ENCODE data around the gene LGALS4.

The LGALS4 gene

GRCh38 chr19:38849860-38850435 lies 37.2 kb upstream of the LGALS4 start, which contains the start of gene HNRNPL:
TSS of gene HNRNPL (minus strand) at chr19:38849986. CDS start at chr19:38849966, 20 bp downstream.
- Histone ChIP-seq H3K27me3 (ENCODE audit: control insufficient read depth in 1 of 2, insufficient read depth in 1 of 2, low read length in 2 of 2) (no peaks in the 10 kb centered on the region), H3K18ac (ENCODE audit: low read depth in 1 of 2, low read length in 2 of 2) (peak within 1 kb of the TSS; percentile 100), H3K4me3 (ENCODE audit: insufficient read depth in 1 of 2, low read depth in 1 of 2, low read length in 2 of 2) (peak within 1 kb of the TSS; percentile 86 to 99), H3K9ac (ENCODE audit: low read length) (peak within 1 kb of the TSS; percentile 92), H3K4me1 (ENCODE audit: control insufficient read depth, insufficient read depth, low read depth, low read length) (peaks cover 27% of the 10 kb centered on the region), H3K23ac (ENCODE audit: low read length in 2 of 2) (peak within 1 kb of the TSS; percentile 97 to 100), H2AK5ac (ENCODE audit: low read length, severe bottlenecking) (peak within 1 kb of the TSS; percentile 73), H4K91ac (ENCODE audit: low read length) (peak within 1 kb of the TSS; percentile 100), H2BK12ac (ENCODE audit: low read length in 2 of 2) (peak within 1 kb of the TSS; percentile 59 to 98), H2AFZ (ENCODE audit: low read depth, low read length) (no peak within 1 kb of the TSS), H3K36me3 (ENCODE audit: control insufficient read depth in 1 of 2, insufficient read depth in 2 of 2, low read depth in 1 of 2, low read length in 2 of 2) (peaks cover 27 to 33% of the 10 kb centered on the region in 2 experiments), H2BK120ac (ENCODE audit: low read depth, low read length) (peak within 1 kb of the TSS; percentile 100), H3K79me1 (replicated peaks; ENCODE audit: low read length, poor library complexity, severe bottlenecking) (peaks cover 1% of the 10 kb centered on the region), H3K4ac (ENCODE audit: low read depth in 1 of 2, low read length in 2 of 2) (peak within 1 kb of the TSS; percentile 100), H2BK5ac (ENCODE audit: low read depth, low read length, poor library complexity, severe bottlenecking) (peak within 1 kb of the TSS; percentile 98), H4K8ac (ENCODE audit: low read length) (peak within 1 kb of the TSS; percentile 100), H3K27ac (ENCODE audit: low read length, poor library complexity, severe bottlenecking) (peak within 1 kb of the TSS; percentile 92), H3K9me3 (ENCODE audit: control insufficient read depth, low read length) (no peaks in the 10 kb centered on the region), H3K4me2 (ENCODE audit: low read length, poor library complexity, severe bottlenecking) (peak within 1 kb of the TSS; percentile 90), H3K14ac (ENCODE audit: low read length in 2 of 2) (peak within 1 kb of the TSS; percentile 87 to 99), H2BK15ac (ENCODE audit: low read depth, poor library complexity, severe bottlenecking) (peak within 1 kb of the TSS; percentile 92)
- peak; percentile 100 for DNase-seq
- WGBS = under 1% methylated on average over 50 of the region's 50 CpGs

GRCh38 chr19:38849147-38849859 lies 36.6 kb upstream of the LGALS4 start:
- H2AK5ac ChIP-seq (ENCODE audit: low read length, severe bottlenecking) = no peak overlapping the region
- H2BK15ac ChIP-seq (ENCODE audit: low read depth, poor library complexity, severe bottlenecking) = peak overlapping the region; percentile 92
- H3K36me3 ChIP-seq (ENCODE audit: control insufficient read depth in 1 of 2, insufficient read depth in 2 of 2, low read depth in 1 of 2, low read length in 2 of 2) = peaks cover 34 to 39% of the 10 kb centered on the region in 2 experiments
- peak overlapping the region; percentile 92 for H3K9ac ChIP-seq (ENCODE audit: low read length)
- H2BK5ac ChIP-seq (ENCODE audit: low read depth, low read length, poor library complexity, severe bottlenecking) = peak overlapping the region; percentile 98
- H3K23ac ChIP-seq (ENCODE audit: low read length in 2 of 2) = peak overlapping the region; percentile 97 to 100
- H3K4me1 ChIP-seq (ENCODE audit: control insufficient read depth, insufficient read depth, low read depth, low read length) = peaks cover 27% of the 10 kb centered on the region
- peak overlapping the region; percentile 83 to 99 for H3K4me3 ChIP-seq (ENCODE audit: insufficient read depth in 1 of 2, low read depth in 1 of 2, low read length in 2 of 2)
- no peak overlapping the region for H2AFZ ChIP-seq (ENCODE audit: low read depth, low read length)
- peaks cover 3% of the 10 kb centered on the region for H3K79me1 ChIP-seq (replicated peaks; ENCODE audit: low read length, poor library complexity, severe bottlenecking)
- H3K18ac ChIP-seq (ENCODE audit: low read depth in 1 of 2, low read length in 2 of 2) = peak overlapping the region; percentile 100
- H2BK12ac ChIP-seq (ENCODE audit: low read length in 2 of 2) = peak overlapping the region; percentile 59 to 98
- H2BK120ac ChIP-seq (ENCODE audit: low read depth, low read length) = peak overlapping the region; percentile 100
- H4K91ac ChIP-seq (ENCODE audit: low read length) = peak overlapping the region; percentile 100
- H3K4ac ChIP-seq (ENCODE audit: low read depth in 1 of 2, low read length in 2 of 2) = peak overlapping the region; percentile 100
- H3K27ac ChIP-seq (ENCODE audit: low read length, poor library complexity, severe bottlenecking) = peak overlapping the region; percentile 78
- WGBS = under 1% methylated on average over 64 of the region's 76 CpGs
- DNase-seq = peak; percentile 94
- peak overlapping the region; percentile 100 for H4K8ac ChIP-seq (ENCODE audit: low read length)
- H3K4me2 ChIP-seq (ENCODE audit: low read length, poor library complexity, severe bottlenecking) = peak overlapping the region; percentile 90
- no peaks in the 10 kb centered on the region for H3K9me3 ChIP-seq (ENCODE audit: control insufficient read depth, low read length)
- H3K27me3 ChIP-seq (ENCODE audit: control insufficient read depth in 1 of 2, insufficient read depth in 1 of 2, low read length in 2 of 2) = no peaks in the 10 kb centered on the region
- peak overlapping the region; percentile 87 to 99 for H3K14ac ChIP-seq (ENCODE audit: low read length in 2 of 2)

GRCh38 chr19:38848299-38849146 lies 35.8 kb upstream of the LGALS4 start:
- peaks cover 4% of the 10 kb centered on the region for H3K79me1 ChIP-seq (replicated peaks; ENCODE audit: low read length, poor library complexity, severe bottlenecking)
- H3K9ac ChIP-seq (ENCODE audit: low read length) = peak overlapping the region; percentile 92
- 20% methylated on average over 19 of the region's 22 CpGs for WGBS
- H3K27ac ChIP-seq (ENCODE audit: low read length, poor library complexity, severe bottlenecking) = peak overlapping the region; percentile 77
- H2AK5ac ChIP-seq (ENCODE audit: low read length, severe bottlenecking) = peak overlapping the region; percentile 35
- no peak overlapping the region for H2BK15ac ChIP-seq (ENCODE audit: low read depth, poor library complexity, severe bottlenecking)
- H4K8ac ChIP-seq (ENCODE audit: low read length) = no peak overlapping the region
- H2BK120ac ChIP-seq (ENCODE audit: low read depth, low read length) = no peak overlapping the region
- H3K27me3 ChIP-seq (ENCODE audit: control insufficient read depth in 1 of 2, insufficient read depth in 1 of 2, low read length in 2 of 2) = no peaks in the 10 kb centered on the region
- no peak overlapping the region for H3K23ac ChIP-seq (ENCODE audit: low read length in 2 of 2)
- H3K18ac ChIP-seq (ENCODE audit: low read depth in 1 of 2, low read length in 2 of 2) = peak overlapping the region; percentile 28 to 49
- DNase-seq = no peak
- peak overlapping the region; percentile 83 to 99 for H3K4me3 ChIP-seq (ENCODE audit: insufficient read depth in 1 of 2, low read depth in 1 of 2, low read length in 2 of 2)
- H3K4me2 ChIP-seq (ENCODE audit: low read length, poor library complexity, severe bottlenecking) = peak overlapping the region; percentile 90
- H3K14ac ChIP-seq (ENCODE audit: low read length in 2 of 2) = no peak overlapping the region
- H4K91ac ChIP-seq (ENCODE audit: low read length) = no peak overlapping the region
- peaks cover 27% of the 10 kb centered on the region for H3K4me1 ChIP-seq (ENCODE audit: control insufficient read depth, insufficient read depth, low read depth, low read length)
- H2AFZ ChIP-seq (ENCODE audit: low read depth, low read length) = no peak overlapping the region
- no peaks in the 10 kb centered on the region for H3K9me3 ChIP-seq (ENCODE audit: control insufficient read depth, low read length)
- peak overlapping the region in 1 of 2 experiments; percentile 6 for H2BK12ac ChIP-seq (ENCODE audit: low read length in 2 of 2)
- peak overlapping the region in 1 of 2 experiments; percentile 44 for H3K4ac ChIP-seq (ENCODE audit: low read depth in 1 of 2, low read length in 2 of 2)
- no peak overlapping the region for H2BK5ac ChIP-seq (ENCODE audit: low read depth, low read length, poor library complexity, severe bottlenecking)
- peaks cover 42 to 47% of the 10 kb centered on the region in 2 experiments for H3K36me3 ChIP-seq (ENCODE audit: control insufficient read depth in 1 of 2, insufficient read depth in 2 of 2, low read depth in 1 of 2, low read length in 2 of 2)
